ENCODE measurements around the gene ASTN2.

The ASTN2 gene, protein sequence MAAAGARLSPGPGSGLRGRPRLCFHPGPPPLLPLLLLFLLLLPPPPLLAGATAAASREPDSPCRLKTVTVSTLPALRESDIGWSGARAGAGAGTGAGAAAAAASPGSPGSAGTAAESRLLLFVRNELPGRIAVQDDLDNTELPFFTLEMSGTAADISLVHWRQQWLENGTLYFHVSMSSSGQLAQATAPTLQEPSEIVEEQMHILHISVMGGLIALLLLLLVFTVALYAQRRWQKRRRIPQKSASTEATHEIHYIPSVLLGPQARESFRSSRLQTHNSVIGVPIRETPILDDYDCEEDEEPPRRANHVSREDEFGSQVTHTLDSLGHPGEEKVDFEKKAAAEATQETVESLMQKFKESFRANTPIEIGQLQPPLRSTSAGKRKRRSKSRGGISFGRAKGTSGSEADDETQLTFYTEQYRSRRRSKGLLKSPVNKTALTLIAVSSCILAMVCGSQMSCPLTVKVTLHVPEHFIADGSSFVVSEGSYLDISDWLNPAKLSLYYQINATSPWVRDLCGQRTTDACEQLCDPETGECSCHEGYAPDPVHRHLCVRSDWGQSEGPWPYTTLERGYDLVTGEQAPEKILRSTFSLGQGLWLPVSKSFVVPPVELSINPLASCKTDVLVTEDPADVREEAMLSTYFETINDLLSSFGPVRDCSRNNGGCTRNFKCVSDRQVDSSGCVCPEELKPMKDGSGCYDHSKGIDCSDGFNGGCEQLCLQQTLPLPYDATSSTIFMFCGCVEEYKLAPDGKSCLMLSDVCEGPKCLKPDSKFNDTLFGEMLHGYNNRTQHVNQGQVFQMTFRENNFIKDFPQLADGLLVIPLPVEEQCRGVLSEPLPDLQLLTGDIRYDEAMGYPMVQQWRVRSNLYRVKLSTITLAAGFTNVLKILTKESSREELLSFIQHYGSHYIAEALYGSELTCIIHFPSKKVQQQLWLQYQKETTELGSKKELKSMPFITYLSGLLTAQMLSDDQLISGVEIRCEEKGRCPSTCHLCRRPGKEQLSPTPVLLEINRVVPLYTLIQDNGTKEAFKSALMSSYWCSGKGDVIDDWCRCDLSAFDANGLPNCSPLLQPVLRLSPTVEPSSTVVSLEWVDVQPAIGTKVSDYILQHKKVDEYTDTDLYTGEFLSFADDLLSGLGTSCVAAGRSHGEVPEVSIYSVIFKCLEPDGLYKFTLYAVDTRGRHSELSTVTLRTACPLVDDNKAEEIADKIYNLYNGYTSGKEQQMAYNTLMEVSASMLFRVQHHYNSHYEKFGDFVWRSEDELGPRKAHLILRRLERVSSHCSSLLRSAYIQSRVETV (N-terminal part only)

DNA sequence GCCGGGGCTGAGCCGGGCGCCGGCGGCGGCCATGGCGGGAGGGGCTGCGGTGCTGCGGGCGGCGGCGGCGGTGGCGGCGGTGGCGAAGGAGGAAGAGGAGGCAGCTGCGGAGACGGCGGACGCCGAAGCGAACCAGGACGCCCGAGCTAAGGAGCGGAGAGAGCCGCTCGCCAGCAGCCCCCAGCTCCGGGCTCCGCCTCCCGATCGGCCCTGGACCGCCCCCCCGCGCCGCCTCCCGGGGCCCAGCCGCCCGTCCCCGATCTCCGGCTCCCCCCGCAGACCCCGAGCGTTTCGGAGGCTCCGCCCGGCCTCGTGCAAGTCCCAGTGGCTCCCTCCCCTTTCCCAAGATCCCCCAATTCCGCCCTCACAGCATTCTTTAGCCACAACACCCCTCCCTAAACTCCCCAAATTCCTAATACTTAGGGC, at the start of gene ASTN2:
Gene ASTN2 (minus strand): TSS at position 152 of the 426 bp plus-strand sequence. CDS start 119 bp downstream, at position 33.
- DNase-seq (ENCODE audit: low read depth) = no peak

DNA sequence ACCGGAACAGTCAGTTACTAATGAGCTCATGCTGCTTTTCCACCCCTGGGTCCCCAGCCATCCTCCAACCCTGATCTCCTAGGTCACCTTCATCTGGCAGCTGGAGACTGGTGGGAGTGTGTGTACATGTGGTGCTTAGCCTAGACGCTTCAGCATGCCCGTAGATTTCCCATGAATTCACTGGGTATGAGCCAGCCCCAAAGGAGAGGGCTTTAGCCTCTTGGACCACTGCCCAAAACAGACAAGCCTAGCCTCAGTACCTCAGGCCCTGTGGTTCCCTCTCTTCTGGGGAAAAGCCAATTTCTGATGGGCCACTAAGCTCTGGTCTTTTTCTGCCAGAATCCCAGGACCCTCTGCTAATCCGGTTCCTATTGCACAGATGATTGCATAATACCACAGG, 48.0 kb upstream of the ASTN2 start:
- no peak for DNase-seq (ENCODE audit: low read depth)

DNA sequence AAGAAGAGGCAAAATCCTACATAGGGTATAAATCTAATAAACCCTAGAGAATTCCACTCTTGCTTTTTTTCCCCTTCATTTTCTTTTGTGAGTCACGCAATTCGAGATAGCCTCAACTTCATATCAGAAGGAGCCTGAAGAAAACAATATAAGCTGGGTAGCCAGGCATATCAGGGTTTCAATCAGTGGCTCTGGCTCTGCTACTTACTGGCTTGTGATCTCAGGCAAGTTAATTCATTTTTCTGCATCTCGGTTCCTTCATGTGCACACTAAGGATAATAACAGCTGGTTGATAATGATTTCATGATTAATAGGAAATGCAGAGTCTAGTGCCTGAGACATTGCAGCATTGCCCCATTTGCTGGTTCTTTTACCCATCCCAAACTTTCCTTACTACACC, 46.5 kb upstream of the ASTN2 start:
- no peak for DNase-seq (ENCODE audit: low read depth)

DNA sequence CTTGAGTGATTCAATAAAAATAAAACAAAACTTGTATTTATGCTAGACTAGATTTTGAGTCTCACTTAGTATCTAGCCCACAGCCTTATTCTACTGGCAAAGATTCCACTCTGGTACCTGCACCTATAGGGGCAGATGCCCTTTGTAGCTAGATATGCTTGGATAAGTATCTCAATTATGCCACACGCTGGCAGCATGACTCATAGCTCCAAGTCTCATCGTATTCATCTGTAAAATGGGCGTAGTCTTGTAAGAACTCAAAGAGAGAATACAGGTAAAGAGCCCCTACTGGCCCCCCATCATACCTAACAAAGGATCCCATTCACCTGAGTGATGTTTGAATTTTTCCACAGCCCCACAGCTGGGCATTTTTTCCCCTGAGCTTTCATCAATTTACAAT, 45.9 kb upstream of the ASTN2 start:
- no peak for DNase-seq (ENCODE audit: low read depth)

DNA sequence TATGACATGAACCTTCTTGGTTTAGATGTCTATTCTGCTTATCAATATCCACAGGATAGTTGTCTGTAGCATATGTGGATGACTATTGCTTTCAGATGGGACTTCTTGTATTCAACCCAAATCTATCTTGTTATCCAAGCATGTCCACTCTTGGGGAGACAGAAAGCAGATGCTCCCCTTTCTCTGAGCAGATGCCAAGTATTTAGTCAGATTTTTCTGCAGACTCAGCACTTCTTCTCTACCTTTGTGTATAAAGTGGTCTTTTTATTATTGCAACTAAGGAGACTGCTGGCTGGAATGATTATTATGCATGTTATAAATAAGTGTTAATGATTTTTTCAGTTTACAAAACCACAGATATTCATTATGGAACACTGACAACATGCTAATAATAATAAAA, 45.1 kb upstream of the ASTN2 start:
- DNase-seq (ENCODE audit: low read depth) = no peak

DNA sequence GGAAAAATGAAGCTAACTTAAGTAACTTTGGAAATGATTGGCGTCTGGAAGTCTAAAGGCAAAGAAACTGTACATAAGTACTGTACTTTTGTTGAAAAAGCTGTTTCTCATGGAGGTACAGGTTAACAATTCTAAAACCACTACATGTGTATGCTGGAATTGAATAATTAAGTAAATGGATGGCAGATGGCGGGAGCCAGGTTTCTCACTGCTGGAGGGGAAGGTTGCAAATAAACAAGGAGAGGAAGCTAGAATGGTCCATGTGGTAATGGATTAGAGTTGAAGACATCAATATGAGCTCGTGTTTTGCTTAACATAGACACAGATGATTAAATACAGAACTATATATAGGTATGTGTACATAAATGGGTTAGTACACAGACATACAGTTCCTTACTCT, 43.2 kb upstream of the ASTN2 start:
- DNase-seq (ENCODE audit: low read depth) = no peak

DNA sequence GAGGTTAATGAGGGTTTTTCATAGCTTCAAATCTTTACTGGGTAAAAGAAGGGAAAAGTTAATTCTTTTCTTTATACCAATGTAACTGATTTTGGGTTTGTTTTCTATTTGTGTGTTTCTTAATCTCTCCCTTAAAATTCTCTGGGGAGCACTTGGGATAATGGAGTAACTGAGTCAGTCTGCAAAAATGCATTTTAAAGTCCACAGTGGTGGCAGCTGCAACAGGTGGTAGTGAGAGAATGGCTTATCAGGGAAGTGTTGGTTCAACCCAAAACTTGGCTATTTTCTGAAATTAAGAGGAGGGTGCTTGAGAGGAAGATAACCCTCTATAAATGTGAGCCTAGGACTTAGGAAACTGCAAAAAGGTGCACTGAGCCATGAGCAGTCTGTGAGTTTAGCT, 39.9 kb upstream of the ASTN2 start:
- no peak for DNase-seq (ENCODE audit: low read depth)

DNA sequence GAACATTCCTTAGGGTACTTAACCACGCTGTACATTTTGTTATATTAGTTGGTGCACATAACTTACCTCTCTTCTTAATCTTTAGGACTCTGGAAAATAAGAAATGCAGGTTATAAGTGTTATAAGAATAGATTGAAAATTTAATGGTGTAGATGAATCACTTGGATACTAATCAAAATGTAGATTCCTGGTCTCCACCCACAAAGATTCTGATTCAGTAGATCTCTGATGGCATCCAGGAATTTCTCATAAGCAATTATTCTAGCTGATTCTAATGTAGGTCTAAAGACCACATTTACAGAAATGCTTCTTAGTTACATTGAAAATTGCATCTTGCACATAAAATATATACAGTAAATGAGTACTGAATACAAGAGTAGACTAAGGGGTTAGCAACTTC, 38.9 kb upstream of the ASTN2 start:
- DNase-seq (ENCODE audit: low read depth) = no peak

DNA sequence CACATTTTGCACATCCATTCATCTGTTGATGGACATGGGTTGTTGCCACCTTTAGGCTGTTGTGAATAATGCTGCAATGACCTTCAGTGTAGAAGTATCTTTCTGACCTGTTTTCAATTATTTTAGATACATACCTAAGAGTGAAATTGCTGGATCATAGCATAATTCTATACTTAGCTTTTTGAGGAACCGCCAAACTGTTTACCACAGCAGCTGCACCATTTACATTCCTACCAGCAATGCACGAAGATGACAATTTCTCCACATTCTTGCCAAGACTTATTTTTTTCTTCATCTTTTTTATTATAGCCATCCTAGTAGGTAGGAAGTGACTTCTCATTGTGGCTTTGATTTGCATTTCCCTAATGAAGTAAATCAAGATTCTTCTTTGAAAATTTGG, 36.5 kb upstream of the ASTN2 start:
- no peak for DNase-seq (ENCODE audit: low read depth)

DNA sequence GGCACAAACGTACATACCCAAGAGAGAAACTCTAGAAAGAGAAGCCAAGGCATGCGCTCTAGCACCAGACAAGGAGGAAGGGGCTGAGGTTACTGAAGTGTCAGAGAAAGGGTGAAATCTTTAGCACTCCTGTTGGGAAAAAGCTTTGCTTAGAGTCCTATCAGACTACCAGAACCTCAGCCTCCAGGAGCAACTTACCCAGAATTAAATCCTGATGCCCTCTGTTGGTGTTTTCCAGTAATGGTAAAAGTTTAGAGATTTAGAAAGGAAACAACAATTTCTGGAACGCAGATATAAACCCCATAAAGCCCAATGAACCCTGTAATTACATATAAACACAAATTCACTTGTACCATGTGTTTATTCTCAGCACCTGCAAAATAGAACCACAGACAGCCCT, 33.2 kb upstream of the ASTN2 start:
- no peak for DNase-seq (ENCODE audit: low read depth)

DNA sequence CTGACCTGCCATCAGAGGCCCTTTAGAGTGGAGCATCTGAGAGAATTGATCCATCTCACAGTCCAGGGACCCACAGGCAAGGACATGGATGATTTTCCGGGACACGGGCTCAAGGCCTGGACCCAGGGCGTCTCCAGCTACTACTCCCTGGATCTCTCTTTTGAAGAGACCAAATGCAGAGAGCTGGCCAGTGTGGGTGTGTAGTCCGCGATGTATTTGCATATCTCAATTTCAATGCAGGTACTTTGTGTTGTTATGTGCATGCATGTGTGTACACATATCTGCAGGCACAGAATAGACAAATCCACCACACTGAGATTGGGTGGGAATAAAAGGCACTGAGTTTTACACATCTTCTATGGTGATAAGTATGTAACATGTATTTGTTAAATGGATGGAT, 30.8 kb upstream of the ASTN2 start:
- no peak for DNase-seq (ENCODE audit: low read depth)

DNA sequence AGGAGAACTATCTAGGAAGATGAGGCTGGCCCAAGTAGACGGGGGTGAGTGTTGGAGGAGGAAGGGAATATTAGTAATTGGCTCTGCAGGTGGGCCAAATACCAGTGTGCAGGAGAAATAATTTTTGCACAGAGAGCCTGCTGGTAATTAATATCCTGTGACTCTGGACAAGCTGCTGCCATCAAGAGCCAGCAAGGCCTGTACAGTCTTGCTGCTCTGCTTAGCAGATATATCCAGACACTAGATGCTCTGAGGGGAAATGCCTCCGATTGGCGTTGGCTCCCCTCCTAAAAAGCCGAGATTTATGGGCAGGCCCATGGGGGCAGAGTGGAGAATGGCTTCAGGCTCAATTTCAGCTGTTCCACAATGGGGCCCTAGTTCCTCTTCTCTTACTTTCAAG, 29.6 kb upstream of the ASTN2 start:
- DNase-seq (ENCODE audit: low read depth) = no peak

DNA sequence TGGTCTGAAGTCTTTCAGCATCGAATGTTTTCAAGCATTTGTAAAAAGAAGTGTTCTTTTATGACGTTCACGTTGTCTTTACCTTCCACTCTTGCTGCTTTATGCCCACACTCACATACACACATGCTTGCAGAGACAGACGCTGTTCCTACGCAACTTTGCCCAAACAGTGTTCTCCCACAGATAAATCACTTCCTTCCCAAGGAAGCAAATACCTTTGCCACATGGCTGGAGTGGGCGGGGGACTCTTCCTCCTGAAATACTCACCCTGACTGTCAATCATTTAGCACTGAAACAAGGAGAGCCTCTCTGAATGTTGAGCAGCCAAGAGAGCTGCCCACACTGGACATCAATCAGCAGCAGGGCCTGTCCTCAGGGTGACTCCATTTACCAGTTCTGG, 22.4 kb upstream of the ASTN2 start:
- no peak for DNase-seq (ENCODE audit: low read depth)

DNA sequence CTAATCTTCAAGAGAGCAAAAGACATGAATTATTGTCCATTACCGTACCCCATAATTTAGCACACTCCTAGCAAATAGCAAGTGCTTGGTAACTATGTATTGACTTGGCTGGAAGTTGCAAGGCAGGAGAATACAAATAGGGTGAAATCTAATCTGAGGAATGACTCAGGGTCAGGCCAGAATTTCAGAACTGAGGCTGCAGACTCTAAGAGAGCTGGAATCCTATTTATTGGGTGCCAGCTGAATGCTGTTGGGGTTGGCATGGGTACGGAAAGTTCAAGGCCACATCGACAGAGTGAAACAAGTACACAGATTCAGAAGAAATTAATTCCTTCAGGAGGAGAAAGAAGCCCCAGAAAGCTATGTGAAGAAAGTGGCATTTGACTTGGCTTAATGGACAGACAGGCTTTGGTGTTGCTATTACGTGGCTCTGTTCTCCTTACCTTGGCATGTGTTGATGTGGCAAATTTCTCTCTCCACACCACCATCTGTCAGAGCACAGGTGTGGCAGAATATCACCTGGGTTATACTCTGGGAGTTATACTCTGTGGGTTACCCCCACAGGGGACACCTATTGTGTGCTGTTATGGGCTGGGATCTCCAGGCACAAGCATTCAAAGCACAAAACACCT, 20.9 kb upstream of the ASTN2 start:
- DNase-seq (ENCODE audit: low read depth) = no peak

DNA sequence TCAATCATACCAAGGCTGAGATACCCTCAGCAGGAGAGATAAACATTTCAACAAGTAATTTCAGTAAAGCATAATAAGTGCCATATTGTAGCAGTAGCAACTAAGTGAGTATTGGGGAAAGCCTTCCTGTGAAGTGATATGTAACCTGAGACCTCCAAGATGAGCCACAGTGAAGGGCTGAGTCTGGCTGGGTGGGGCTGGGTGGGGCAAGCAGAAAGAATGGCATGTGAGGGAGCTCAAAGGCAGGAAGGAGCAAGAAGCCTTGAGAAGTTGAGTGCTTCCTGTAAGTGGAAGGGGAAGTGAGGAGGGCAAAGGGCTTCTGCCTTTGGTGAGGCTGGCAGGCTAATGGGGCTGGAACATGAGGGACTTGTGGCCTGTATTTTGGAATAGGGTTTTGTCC, 19.7 kb upstream of the ASTN2 start:
- DNase-seq (ENCODE audit: low read depth) = no peak

DNA sequence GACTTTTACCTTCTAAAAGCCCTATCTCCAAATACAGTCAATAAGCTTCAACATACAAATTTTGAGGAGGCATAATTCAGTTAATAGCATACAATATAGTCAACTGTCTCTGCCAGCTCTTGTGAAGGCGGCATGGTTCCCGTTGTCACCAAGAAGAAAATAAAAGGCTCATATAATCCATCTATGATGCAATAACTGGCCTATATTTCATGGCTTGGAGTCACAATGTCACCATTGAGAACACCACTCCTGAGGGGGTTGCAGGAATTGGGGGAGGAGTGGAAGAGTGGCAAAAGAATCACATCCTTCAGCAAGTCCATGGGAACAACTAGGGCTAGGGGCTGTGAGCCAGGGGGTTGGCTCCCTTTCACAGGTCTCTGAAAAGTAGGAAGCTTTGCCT, 16.0 kb upstream of the ASTN2 start:
- no peak for DNase-seq (ENCODE audit: low read depth)

DNA sequence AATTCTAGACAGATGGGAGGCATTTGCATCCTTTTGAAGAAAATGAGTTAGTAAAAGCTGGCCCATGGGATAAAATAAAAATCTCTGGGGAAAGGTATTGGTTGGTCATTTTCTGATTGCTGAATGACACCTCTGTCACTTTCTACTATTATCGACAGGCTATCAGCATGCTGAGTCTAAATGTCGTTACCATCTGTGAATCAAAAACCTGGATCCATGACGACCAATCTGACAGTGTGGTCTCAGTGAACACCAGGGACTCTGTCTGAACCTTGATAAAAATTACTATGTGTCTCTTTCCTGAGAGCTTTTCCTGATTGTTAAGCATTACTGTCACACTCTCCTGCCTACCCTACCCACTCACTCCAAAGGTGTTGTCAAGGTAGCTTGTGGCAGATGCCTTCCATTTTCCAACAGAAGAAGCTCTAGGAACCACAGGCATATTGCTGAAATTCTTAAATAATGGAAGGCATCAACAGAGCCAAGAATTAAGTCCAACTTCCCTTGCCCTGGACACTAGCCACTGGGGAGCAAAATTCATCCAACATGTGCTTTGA, 12.6 kb upstream of the ASTN2 start:
- no peak for DNase-seq (ENCODE audit: low read depth)

DNA sequence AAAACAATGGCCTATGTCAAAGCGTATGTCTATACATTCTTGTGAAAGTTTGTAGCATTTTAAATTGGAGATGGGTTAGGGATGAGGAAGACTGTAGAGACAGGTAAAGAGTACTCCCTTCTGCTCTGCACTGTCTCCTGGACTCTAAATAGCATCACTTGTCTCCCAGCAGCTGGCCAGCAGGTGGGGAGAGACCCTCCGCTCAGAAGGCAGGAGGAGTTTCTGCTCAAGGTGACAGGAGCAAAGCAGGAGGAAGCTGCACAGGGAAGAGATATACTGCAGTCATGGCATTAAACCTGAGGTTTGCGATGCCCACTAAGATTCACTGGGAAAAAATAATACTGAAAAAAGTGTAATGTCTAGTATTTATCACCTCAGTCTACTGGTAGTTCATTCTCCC, 10.7 kb upstream of the ASTN2 start:
- DNase-seq (ENCODE audit: low read depth) = no peak

DNA sequence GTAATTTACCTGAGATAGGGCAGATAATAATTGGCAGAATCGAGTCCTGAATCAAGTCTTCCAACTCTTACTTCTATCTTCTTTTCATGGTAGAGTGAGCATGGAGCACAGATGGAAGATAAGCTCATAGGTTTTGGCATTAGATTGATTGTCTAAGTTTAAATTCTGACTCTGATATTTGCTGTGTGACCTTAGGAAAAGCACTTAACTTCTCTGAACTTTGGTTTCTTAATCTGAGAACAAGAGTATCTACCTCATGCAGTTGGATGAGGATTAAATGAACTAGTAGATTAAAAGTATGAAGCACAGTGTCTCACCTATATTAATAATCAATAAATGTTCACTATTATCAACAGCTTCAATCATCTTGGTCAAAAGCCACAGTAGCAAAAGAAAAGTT, 9.4 kb upstream of the ASTN2 start:
- no peak for DNase-seq (ENCODE audit: low read depth)

DNA sequence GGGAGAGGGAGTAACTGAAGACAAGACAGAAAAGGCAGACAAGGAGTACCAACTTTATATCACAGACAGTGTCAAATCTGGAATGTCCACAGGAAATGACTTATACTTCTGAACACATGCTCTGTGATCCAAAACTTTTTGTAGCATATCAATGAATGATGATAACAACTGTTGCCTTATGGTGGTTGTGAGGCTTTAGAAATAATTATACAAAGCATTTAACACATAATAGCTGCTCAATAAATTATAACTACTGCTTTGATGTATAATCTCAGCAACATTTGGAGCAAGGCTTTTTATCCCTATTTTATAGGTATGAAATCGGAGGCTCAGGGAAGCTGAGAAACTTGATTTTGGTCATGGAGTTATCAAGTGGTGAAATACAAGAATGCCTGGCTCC, 3.3 kb upstream of the ASTN2 start:
- no peak for DNase-seq (ENCODE audit: low read depth)

DNA sequence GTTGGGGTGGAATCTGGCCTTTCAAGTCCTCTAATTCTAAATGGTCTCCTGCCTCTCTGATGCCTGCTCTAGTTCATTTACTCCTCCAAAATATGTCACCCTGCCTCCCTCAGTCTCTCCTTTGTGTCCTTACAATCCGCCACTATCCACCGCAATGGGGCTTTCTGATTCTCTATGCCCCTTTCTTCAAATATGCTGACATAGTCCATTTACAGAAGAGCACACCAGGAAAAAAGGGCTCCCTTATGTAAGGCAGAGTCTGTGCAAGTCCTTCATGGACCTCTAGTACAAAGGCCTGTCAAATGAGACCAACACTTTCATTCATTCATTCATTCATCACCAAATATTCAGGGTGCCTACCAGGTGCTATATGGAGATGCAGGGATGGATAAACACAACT, 2.0 kb upstream of the ASTN2 start:
- DNase-seq (ENCODE audit: low read depth) = no peak

Measured in stimulated activated CD8-positive, alpha-beta memory T cell treated with anti-CD3 and anti-CD28 coated beads, Interleukin-4, amount 100 ng/mL, for 24 hours (primary cell).